Prostate gland (tissue), 2 donors: Measurements from ENCODE around the gene CSAD.

Experiments used
- POLR2A ChIP-seq: fragments of 450-650 bp; IDR thresholded peaks from one replicate; pipeline ENCODE4 v1.6.1; 2016; ENCODE audit warnings: antibody characterized with exemption, mild to moderate bottlenecking
- TF ChIP-seq, protein P1 (sequence below), 4 experiments: fragments of 200-600 bp in 2 of 4; fragments of 450-650 bp in 2 of 4; sonication (generic) in 2 of 4; IDR thresholded peaks; 1 replicate in 3 of 4; 2 replicates in 1 of 4; pipeline ENCODE4 v1.5.1; 2016 to 2019; ENCODE audit warnings: antibody characterized with exemption in 4 of 4, mild to moderate bottlenecking in 2 of 4, moderate library complexity in 2 of 4

DNA sequence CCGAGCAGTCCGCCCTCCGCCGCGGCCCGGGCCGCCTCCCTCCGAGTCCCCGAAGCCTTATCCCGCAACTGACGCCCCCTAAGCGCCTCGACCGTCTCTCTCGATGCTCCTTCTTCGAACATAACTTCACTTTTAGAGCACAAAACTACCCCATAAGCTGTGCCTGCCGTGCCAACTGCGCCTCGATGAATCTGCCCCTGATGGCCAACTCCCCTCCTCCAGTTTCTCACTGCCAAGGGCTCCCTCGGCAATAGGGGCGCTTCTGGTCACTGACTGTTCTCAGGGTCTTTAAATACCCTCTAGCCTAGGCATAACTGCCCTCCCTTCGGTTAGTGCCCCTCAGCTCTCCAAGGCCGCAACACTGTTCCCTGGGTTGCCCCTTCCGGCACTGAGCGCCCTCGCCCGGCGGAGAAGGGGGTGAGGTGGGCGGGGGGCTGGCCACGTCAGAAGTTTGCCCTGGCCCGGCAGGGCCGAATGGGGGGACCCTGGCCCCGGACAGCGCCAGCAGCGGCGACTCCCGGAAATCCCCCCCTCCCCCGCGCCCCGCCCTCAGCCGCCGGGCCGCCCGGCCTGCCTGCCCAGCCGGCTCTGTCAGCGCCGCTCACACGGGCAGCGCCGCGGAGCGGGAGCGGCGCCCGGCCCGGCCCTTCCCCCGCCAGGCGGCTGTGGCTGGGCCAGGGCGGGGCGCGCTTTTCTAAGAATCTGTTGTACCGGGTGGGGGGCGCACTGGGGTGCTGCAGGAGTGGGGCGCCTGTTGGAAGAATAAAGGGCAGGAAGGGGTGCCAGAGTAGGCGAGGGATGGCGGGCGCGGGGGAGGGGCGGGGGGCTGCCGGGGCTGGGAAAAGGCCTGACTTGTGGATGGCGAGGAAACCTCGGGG is 40.7 kb upstream of the CSAD start:
- TF ChIP-seq, protein P1, sequence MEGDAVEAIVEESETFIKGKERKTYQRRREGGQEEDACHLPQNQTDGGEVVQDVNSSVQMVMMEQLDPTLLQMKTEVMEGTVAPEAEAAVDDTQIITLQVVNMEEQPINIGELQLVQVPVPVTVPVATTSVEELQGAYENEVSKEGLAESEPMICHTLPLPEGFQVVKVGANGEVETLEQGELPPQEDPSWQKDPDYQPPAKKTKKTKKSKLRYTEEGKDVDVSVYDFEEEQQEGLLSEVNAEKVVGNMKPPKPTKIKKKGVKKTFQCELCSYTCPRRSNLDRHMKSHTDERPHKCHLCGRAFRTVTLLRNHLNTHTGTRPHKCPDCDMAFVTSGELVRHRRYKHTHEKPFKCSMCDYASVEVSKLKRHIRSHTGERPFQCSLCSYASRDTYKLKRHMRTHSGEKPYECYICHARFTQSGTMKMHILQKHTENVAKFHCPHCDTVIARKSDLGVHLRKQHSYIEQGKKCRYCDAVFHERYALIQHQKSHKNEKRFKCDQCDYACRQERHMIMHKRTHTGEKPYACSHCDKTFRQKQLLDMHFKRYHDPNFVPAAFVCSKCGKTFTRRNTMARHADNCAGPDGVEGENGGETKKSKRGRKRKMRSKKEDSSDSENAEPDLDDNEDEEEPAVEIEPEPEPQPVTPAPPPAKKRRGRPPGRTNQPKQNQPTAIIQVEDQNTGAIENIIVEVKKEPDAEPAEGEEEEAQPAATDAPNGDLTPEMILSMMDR (IDR thresholded peaks at IDR 0.05) = peak in 2 of 4 experiments; percentile 21
- TF ChIP-seq POLR2A = peak; percentile 15
